Lower leg skin (tissue), 3 donors: ENCODE data around the gene MYPOP.

ENCODE experiments used
- CTCF ChIP-seq, 3 donors: fragments of 450-650 bp; IDR thresholded peaks; one replicate each; pipeline ENCODE4 v1.5.1; 2016; ENCODE audit warnings: antibody characterized with exemption in 3 of 3, mild to moderate bottlenecking in 3 of 3, moderate library complexity in 2 of 3
- POLR2A ChIP-seq, 2 donors: fragments of 450-650 bp; IDR thresholded peaks; one replicate each; pipeline ENCODE4 v1.6.1; 2016 to 2017; ENCODE audit warnings: antibody characterized with exemption in 2 of 2, mild to moderate bottlenecking in 1 of 2, moderate library complexity in 1 of 2

- TF ChIP-seq CTCF (IDR thresholded peaks at IDR 0.05) = no peak
- no peak for TF ChIP-seq POLR2A (IDR thresholded peaks at IDR 0.05)
Measured at GRCh38 chr19:45940515-45940805, 38.0 kb upstream of the MYPOP start.
